Fibroblast of pulmonary artery (primary cell): Measurements from ENCODE around the gene ZMYND11.
"Not testable (repeated sequence)": the region's sequence is repeated elsewhere in the genome, so short reads cannot be mapped to it uniquely, and the experiment has no call there.

Experiments
- DNase-seq: peaks from one replicate; pipeline ENCODE4 v3.0.0-alpha.2; 2010; ENCODE audit warnings: low read depth
- H3K4me3 ChIP-seq: replicated peaks from 2 replicates; pipeline ENCODE4 v1.5.1; 2011; ENCODE audit warnings: low read depth, mild to moderate bottlenecking, control low read depth, low read length, moderate library complexity
- TF ChIP-seq, protein P1 (sequence below): IDR thresholded peaks from 2 replicates; pipeline ENCODE4 v1.5.1; 2011; ENCODE audit warnings: mild to moderate bottlenecking, control low read depth, low read length, inconsistent platforms; ENCODE audit errors: missing control alignments

Gene ZMYND11

DNA sequence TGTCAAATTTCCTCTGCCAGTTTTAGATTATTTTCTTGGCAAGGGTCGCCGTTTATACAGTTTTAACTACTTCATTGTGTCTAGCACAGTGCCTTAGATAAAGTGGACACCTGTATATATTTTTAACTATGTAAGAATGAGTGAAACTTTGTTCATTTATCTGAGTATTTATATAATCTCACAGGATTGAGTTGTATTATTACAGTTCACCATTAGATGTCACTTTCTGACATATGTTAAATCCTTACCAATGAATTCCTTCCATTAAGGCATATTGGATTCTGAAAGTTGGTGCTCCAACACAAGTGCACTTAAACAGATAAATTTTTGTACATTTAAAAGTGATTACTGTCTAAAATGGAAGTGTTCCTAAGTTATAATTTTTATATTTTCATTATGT lies 43.0 kb downstream of the ZMYND11 start:
- DNase-seq = peak; percentile 74
- TF ChIP-seq, protein P1, sequence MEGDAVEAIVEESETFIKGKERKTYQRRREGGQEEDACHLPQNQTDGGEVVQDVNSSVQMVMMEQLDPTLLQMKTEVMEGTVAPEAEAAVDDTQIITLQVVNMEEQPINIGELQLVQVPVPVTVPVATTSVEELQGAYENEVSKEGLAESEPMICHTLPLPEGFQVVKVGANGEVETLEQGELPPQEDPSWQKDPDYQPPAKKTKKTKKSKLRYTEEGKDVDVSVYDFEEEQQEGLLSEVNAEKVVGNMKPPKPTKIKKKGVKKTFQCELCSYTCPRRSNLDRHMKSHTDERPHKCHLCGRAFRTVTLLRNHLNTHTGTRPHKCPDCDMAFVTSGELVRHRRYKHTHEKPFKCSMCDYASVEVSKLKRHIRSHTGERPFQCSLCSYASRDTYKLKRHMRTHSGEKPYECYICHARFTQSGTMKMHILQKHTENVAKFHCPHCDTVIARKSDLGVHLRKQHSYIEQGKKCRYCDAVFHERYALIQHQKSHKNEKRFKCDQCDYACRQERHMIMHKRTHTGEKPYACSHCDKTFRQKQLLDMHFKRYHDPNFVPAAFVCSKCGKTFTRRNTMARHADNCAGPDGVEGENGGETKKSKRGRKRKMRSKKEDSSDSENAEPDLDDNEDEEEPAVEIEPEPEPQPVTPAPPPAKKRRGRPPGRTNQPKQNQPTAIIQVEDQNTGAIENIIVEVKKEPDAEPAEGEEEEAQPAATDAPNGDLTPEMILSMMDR = peak; percentile 34

DNA sequence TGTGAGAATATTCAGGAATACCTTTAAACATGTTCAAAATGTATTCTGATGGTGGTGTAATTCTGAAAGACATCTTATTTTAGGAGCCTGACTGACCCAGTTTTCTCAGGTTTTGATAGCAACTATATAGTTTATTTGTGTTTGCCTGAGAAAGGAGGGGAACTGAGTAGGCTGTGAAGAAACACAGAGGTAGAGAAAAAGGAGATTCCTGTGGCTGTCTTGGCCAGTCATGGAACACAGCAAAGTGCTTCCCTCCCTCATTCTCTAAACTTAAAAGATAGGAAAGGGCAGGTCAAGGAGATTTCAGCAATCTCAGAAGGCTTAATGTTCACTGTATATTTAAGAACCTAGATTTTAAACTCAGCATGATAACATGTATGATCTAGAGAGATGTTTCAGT lies 43.5 kb downstream of the ZMYND11 start:
- H3K4me3 ChIP-seq = no peak overlapping the region
- TF ChIP-seq, protein P1 = no peak

More for the DNA sequence above, 43.0 kb downstream of the ZMYND11 start:
- no peak overlapping the region for H3K4me3 ChIP-seq

DNA sequence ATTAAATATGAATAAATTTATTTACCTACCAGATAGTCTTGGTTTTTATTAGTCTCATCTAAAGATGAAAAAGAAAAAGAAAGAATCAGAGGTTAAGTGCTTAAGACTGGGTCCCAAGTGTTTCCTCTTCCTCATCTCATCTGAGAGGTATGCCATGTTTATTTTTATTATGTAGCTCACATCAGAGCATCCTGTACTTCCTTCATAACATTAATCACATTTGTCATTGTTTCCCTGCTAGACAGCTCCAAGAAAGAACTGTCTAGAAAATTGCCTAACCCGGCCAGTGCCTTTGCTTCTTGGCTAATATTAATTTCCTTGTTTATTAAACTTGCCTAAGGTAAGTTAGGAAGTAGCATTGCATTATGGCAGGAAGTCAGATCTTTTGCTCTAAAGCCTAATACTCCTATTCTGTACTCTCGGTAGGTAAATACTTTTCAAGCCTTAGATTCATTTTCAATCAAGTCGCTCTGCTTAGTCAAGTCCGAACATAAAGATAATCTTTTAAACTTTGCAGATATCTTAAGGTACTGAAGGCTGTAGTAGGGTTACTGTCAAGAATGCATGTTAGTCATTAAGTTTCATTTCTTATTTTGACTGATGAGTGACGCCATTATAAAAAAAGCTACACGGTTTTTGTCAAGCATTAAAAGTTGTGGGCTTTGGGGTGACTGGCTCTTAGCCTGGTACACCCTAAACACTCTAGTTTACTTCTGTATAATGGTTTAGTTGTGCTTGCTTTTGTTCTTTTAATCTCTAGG lies 47.4 kb downstream of the ZMYND11 start:
- DNase-seq = peak; percentile 52
- TF ChIP-seq, protein P1 = no peak
- H3K4me3 ChIP-seq = no peak overlapping the region

More for the DNA sequence above, 43.5 kb downstream of the ZMYND11 start:
- DNase-seq = no peak

DNA sequence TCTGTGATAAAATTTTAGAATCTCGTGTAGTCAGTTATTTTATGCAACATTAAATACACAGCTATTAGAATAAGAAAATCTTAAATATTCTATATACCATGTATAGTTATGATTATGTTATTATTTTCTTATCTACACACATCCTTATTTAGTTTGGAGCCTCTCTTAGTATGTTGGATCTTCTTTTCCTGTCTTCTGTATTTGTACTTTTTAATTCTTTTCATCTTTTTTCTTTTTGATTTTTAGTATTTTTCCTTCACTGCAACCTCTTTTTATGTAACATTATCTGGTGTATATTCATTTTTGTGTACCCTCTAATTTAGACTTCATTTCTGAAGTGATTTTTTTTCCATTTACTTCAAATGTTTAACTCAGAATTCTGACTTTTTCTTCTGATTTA lies 48.9 kb downstream of the ZMYND11 start:
- no peak for DNase-seq
- TF ChIP-seq, protein P1 = no peak

DNA sequence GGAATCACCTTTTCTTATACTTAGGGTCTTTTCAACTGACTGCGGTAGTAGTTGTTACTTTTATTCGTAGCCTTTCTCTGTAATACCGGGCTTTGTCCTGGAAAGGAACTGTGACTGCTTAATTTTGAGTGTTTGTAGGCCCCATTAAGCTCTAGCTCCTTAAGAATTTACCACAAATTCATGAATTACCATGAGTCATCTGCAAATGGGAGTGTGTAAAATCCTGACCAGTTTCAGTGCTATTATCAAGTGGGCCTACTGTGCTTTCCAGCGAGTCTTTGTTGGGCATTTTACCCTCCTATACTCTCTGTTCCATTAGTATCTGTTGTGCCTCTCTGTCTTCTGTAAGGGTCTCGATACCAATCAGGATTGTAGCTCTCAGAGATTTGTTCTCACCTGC lies 49.7 kb downstream of the ZMYND11 start:
- no peak for DNase-seq
- H3K4me3 ChIP-seq = no peak overlapping the region
- TF ChIP-seq, protein P1 = no peak

More for the DNA sequence above, 48.9 kb downstream of the ZMYND11 start:
- H3K4me3 ChIP-seq = no peak overlapping the region

DNA sequence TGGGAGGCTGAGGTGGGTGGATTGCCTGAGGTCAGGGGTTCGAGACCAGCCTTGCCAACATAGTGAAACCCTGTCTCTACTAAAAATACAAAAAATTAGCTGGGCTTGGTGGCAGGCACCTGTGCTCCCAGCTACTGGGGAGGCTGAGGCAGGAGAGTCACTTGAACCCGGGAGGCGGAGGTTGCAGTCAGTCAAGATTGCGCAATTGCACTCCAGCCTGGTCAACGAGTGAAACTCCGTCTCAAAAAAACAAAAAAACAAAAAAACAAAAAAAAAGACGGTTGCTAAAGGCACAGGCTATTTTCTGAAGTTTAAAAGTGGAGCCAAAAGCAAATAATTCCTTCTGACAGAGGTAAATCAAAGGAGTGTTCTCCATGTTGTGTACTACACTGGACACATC lies 50.3 kb downstream of the ZMYND11 start:
- H3K4me3 ChIP-seq, DNase-seq: not testable (repeated sequence)

DNA sequence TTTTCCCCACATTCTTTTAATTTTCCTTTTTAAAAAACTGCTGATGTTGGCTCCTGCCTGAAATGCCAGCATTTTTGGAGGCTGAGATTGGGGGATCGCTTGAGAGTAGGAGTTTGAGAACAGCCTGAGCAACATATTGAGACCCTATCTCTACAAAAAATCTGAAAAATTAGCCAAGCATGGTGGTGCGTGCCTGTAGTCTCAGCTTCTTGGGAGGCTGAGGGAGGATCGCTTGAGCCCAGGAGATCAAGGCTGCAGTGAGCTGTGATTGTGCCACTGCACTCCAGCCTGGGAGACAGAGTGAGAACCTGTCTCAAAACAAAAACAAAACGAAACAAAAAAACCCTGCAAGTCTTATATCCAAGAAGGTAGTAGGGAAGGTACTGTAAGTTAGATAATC lies 51.7 kb downstream of the ZMYND11 start:
- TF ChIP-seq, protein P1 = no peak
- DNase-seq = no peak
- no peak overlapping the region for H3K4me3 ChIP-seq
